Glutamatergic neuron (in vitro differentiated cells): Measurements from ENCODE around the gene LHFPL6. TPM values are rescaled to one million over a fixed set of nuclear protein-coding genes. Genes with fewer than 3 reads are reported as not detected.
A peak's percentile ranks its signal among the peaks of the same experiment; 100 is the strongest.

Experiments used
- DNase-seq: peaks from one replicate; pipeline ENCODE4 v3.0.0; 2022
- H3K27ac Mint-ChIP-seq: one replicate; pipeline ENCODE4 v1.8.0; 2020; ENCODE audit warnings: mild to moderate bottlenecking, mixed read lengths, inconsistent platforms; ENCODE audit not compliant: unreplicated experiment
- H3K27me3 Mint-ChIP-seq: one replicate; pipeline ENCODE4 v1.8.0; 2020; ENCODE audit warnings: mild to moderate bottlenecking, moderate library complexity, mixed read lengths, inconsistent platforms; ENCODE audit not compliant: unreplicated experiment
- H3K36me3 Mint-ChIP-seq: one replicate; pipeline ENCODE4 v1.8.0; 2020; ENCODE audit warnings: mild to moderate bottlenecking, mixed read lengths, inconsistent platforms; ENCODE audit not compliant: unreplicated experiment
- H3K4me1 Mint-ChIP-seq: one replicate; pipeline ENCODE4 v1.8.0; 2020; ENCODE audit warnings: mild to moderate bottlenecking, low read depth, mixed read lengths, inconsistent platforms; ENCODE audit not compliant: unreplicated experiment
- H3K4me3 Mint-ChIP-seq: one replicate; pipeline ENCODE4 v1.8.0; 2020; ENCODE audit warnings: mild to moderate bottlenecking, mixed read lengths, inconsistent platforms; ENCODE audit not compliant: unreplicated experiment
- H3K9me3 Mint-ChIP-seq: one replicate; pipeline ENCODE4 v1.8.0; 2020; ENCODE audit warnings: mild to moderate bottlenecking, moderate library complexity, mixed read lengths, inconsistent platforms; ENCODE audit not compliant: unreplicated experiment
- total RNA-seq: library from RNA; stranded (reverse); fragmentation: NEBNext Ultra II Directional; extraction: Animal tissue kit (Norgen Biotek cat#: 25700); gene quantifications from one replicate; pipeline ENCODE4 v1.2.1, GENCODE V29; 2021; ENCODE audit not compliant: unreplicated experiment
- TF ChIP-seq, protein P1 (sequence below): fragments of 200-600 bp; sonication (generic); IDR thresholded peaks from one replicate; pipeline ENCODE4 v1.5.0; 2021; ENCODE audit not compliant: partially characterized antibody, unreplicated experiment

LHFPL6 gene
- total RNA-seq, 1 donor from 2014 or later = 1.7 TPM

DNA sequence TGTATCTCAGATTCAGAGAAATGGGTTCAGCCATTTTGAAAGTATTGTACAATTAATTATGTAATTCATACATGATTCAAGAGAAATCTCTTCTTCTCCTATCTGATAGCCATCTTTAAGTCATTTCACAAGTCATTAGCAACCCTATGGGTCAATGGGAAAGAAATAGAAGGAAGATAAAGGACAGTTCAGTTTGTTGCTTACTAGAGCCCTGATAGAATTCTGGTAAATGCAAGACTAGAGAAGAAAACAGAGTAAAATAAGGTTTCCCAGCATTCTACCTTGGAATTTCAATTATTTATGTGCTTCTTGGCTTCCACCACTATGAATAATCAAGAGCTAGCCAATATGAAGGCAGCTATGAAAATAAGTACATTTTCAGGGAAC is 117.7 kb downstream of the LHFPL6 start:
- peaks cover 14% of the 10 kb centered on the region for H3K4me1 Mint-ChIP-seq
- no peak for DNase-seq
- TF ChIP-seq, protein P1, sequence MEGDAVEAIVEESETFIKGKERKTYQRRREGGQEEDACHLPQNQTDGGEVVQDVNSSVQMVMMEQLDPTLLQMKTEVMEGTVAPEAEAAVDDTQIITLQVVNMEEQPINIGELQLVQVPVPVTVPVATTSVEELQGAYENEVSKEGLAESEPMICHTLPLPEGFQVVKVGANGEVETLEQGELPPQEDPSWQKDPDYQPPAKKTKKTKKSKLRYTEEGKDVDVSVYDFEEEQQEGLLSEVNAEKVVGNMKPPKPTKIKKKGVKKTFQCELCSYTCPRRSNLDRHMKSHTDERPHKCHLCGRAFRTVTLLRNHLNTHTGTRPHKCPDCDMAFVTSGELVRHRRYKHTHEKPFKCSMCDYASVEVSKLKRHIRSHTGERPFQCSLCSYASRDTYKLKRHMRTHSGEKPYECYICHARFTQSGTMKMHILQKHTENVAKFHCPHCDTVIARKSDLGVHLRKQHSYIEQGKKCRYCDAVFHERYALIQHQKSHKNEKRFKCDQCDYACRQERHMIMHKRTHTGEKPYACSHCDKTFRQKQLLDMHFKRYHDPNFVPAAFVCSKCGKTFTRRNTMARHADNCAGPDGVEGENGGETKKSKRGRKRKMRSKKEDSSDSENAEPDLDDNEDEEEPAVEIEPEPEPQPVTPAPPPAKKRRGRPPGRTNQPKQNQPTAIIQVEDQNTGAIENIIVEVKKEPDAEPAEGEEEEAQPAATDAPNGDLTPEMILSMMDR = no peak
- H3K27me3 Mint-ChIP-seq = no peaks in the 10 kb centered on the region
- H3K27ac Mint-ChIP-seq = no peak overlapping the region
- H3K36me3 Mint-ChIP-seq = no peaks in the 10 kb centered on the region
- H3K9me3 Mint-ChIP-seq = no peaks in the 10 kb centered on the region
- no peak overlapping the region for H3K4me3 Mint-ChIP-seq

- no peak overlapping the region for H3K4me3 Mint-ChIP-seq
- no peaks in the 10 kb centered on the region for H3K36me3 Mint-ChIP-seq
- H3K27me3 Mint-ChIP-seq = no peaks in the 10 kb centered on the region
- no peak for DNase-seq
- no peaks in the 10 kb centered on the region for H3K9me3 Mint-ChIP-seq
- peaks cover 13% of the 10 kb centered on the region for H3K4me1 Mint-ChIP-seq
- no peak overlapping the region for H3K27ac Mint-ChIP-seq
- TF ChIP-seq, protein P1 = no peak
These were observed 118.3 kb downstream of the LHFPL6 start for GRCh38 chr13:39484506-39485313.

DNA sequence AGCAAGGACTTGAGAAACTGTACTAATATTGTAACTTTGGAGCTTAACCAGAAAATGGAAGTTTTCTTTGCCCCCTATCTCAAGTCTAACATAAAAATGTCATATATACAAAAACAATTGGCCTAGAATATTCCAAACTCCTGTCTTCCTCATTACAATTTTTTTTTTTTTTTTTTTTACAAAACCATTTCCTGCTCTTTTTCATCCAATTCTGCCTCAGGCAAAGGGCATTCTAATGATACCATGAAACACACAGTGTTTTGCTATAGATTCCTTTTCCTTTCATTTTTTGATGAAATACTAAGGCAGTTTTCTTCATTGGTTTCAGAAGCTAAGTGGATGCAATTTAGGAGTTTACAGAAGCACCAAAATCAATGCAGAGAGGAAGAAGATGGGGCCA is 119.7 kb downstream of the LHFPL6 start:
- no peak overlapping the region for H3K4me3 Mint-ChIP-seq
- TF ChIP-seq, protein P1 = no peak

DNA sequence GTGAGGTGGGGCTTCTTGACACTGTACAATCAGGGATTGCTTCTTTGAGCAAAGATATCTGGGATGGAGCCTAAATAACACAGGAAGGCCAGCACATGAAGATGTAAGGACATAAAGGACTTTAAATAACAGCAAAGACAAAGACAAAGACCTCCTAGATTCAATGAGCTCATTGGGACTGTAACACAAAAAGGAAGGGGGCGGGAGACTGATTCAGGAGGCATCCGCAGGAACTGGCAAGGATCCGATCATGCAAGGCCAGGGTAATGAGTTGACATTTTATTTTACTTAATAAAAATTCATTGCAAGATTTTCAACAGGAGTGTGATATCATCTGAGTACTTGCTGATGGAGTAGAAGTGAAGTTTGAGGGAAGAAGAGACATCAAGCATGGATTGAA is 121.5 kb downstream of the LHFPL6 start:
- Mint-ChIP-seq H3K36me3 (no peaks in the 10 kb centered on the region), H3K27ac (no peak overlapping the region), H3K4me3 (no peak overlapping the region), H3K4me1 (peaks cover 18% of the 10 kb centered on the region), H3K9me3 (peaks cover 2% of the 10 kb centered on the region), H3K27me3 (no peaks in the 10 kb centered on the region)
- TF ChIP-seq, protein P1 = no peak
- no peak for DNase-seq

More for the DNA sequence above, 119.7 kb downstream of the LHFPL6 start:
- H3K27ac Mint-ChIP-seq = no peak overlapping the region
- no peaks in the 10 kb centered on the region for H3K27me3 Mint-ChIP-seq
- peaks cover 13% of the 10 kb centered on the region for H3K4me1 Mint-ChIP-seq
- H3K36me3 Mint-ChIP-seq = no peaks in the 10 kb centered on the region
- DNase-seq = no peak
- no peaks in the 10 kb centered on the region for H3K9me3 Mint-ChIP-seq

- no peak for DNase-seq
- Mint-ChIP-seq H3K9me3 (peaks cover 3% of the 10 kb centered on the region), H3K27me3 (peaks cover 3% of the 10 kb centered on the region), H3K4me3 (no peak overlapping the region), H3K36me3 (no peaks in the 10 kb centered on the region), H3K27ac (peak overlapping the region; percentile 45), H3K4me1 (peaks cover 19% of the 10 kb centered on the region)
- TF ChIP-seq, protein P1 = no peak
These were observed 128.4 kb downstream of the LHFPL6 start for GRCh38 chr13:39474600-39474999.
